HG02938 (cell line): Measurements from ENCODE around the gene ENPP1.

ENCODE experiments used
- ATAC-seq: cut with Tn5 transposase; IDR thresholded peaks from one replicate; pipeline ENCODE4 v1.9.1; 2021; ENCODE audit warnings: mild to moderate bottlenecking, moderate library complexity; ENCODE audit not compliant: unreplicated experiment

ENPP1 gene

DNA sequence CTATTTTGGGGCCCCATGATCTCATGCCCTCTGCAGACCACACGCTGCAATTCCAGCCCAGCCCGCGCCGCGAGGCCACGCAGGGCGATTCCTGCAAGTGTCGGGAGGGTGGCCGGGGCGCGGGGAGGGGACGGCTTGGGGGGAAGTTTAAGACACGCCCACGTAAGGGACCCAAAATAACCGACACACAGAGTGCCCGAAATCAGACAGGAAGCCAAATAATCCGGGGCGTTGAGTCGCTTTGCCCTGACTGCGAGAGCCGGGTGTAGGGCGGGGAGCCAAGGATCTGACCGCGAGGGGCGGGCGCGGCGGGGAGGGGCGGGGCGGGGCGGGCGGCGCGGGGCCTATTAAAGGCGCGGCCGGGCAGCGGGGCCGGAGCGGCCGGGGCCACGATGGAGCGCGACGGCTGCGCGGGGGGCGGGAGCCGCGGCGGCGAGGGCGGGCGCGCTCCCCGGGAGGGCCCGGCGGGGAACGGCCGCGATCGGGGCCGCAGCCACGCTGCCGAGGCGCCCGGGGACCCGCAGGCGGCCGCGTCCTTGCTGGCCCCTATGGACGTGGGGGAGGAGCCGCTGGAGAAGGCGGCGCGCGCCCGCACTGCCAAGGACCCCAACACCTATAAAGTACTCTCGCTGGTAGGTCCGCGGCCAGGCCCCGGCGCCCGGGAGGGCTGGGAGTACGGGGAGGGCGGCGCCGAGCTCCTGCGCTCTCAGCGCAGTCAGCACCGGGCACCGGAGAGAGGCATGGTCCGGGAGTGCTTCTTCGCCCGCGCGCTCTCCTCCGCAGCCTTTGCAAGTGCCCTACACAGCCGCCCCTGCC is at the start of gene ENPP1:
Gene ENPP1, plus strand, starts transcription at position 377 of the 816 bp plus-strand sequence. Its CDS starts 16 bp downstream, at position 393.
- peak; percentile 57 for ATAC-seq

DNA sequence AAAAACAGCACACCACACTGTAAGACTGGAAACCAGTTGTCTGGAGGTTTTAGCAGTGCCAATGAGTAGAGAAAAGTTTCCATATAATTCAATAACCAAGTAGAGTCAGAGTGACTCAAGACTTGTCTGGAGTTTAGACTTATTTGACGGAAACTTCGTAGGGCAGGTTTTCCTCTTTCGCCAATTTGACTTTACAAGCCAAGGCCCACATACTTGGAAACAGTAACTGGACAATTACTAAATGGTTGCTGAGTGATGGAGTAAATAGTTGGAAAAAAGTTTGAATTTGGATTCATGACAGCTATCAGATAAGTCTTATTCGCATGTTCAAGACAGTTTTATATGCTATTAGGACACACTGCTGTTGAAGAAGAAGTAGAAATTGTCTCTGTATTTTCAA is 48.9 kb upstream of the ENPP1 start:
- ATAC-seq: no peak

DNA sequence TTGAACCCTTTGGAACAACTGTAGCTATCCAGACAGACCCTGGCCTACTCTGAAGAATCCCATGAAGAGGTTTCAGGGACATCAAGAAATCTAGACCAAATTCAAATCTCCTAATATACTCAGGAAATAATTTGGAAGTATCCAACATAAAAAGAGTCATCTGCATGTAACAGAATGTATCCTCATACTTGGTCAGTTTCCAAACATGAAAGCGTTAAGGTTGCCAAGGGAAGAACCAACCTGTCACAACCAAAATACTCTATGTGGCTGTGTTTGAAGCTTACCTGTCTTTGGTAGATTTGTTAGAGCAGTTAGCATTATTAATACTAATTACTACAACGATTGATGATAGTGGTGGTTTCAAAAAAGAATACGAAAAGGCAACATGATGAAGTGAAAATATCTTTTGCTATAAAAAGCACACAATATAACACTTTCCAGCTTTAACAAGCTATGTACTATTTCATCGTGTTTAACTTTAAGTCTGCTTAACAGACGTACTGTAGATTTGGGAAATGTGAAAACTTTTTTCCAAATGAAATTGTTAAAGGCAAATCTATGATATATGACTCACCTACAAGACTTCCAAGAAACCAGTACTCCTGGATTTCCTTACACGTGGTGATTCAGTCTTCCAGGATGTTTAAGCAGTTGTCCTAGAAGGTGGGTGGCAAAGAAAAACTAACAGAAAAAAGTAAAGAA is 46.6 kb upstream of the ENPP1 start:
- ATAC-seq: no peak

DNA sequence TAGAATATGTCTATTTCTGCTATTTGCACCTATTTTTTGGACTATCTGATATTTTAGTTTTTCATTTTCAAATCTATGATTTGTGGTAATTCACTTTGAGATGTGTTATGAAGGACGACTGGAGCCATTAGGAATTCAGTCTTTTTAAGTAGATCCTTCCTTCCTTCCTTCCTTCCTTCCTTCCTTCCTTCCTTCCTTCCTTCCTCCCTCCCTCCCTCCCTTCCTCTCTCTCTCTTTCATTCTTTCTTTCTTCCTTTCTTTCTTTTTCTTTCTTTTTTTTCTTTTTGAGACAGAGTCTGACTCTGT is 46.1 kb upstream of the ENPP1 start:
- ATAC-seq: no peak

DNA sequence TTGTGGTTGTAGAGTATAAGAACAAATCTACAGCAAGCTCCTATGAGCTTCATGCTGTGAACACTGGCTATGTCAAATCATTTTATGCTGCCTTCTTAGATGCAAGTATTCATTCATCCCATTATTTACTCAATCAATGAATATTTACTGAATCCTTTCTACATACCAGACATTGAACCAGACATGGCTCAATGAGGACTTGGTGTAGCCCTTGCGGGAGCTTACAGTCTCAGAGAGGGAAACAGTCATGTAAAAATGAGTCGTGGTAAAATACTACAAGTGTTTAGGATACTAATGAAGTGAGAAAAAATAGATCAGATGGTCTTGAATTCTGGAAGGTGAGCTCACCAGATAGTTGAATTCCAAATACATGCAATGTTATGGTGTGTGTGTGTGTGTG is 44.8 kb upstream of the ENPP1 start:
- ATAC-seq: no peak

DNA sequence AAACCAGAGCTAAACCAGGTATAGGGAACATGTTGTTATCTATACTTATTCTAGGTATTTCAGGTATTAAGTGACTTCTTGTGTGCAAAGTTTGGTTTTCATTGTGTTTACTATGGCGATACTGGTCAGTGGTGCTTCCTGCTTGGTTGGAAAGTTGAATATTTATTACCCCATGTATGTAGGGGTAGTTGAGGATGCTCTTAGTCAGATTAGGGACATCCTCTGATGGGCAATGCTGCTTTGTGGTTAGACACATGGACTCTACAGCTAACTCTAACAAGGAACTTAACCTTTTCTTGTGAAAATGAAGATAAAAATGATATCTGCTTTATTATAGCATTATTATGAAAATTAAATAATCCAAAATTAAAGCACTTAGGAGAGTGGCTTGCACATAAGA is 44.1 kb upstream of the ENPP1 start:
- ATAC-seq: no peak

DNA sequence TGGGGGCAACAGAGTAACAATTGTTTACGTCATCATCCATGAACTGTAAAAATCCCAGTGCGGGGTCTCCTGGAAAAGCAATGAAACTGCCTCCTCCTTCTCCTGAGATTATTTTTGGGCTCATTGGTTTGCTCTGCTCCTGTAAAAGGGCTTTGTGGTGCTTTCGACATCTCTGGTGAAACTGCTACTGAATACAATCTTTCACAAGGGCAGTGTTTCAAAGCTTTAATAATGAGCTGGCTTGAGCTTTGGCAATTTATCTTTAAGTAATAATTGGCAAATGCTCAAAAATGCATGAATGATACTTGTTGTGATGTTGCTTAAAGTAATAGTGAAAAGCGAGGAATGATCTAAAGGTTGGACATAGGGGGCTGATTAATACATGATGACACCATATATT is 43.5 kb upstream of the ENPP1 start:
- ATAC-seq: no peak

DNA sequence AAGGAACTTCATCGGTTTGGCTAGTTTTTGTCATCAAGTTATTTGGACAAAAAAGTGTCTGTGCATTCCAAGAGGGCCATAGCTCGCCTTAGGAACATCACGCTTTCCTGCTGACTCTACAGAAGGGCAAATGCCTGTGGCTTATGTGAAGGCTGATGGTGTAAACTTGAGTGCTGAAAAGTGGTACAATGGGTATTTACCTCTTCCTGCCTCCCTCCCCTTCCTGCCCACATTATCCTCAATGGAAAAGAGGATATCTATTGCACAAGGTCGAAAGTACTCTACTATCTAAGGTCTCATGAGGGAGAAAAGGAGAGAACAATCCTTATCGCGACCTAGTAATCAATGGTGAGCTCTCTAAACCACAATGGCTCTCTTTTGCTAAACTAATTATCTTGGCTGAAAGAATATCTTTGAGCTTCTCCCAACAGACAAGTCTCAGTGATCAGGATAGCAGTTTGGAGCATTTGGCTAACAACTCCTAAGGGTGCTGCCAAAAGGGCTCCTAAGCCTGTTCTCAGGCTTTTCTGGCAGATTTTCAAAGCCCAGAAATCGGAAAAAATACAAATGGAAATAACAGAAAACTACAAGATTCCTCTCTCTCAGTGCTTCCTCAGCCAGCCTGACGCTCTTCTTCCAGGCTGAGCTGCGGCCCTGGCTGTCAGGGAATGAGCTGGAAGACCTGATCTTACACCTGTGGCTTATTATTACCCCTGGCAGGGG is 42.6 kb upstream of the ENPP1 start:
- ATAC-seq: no peak

DNA sequence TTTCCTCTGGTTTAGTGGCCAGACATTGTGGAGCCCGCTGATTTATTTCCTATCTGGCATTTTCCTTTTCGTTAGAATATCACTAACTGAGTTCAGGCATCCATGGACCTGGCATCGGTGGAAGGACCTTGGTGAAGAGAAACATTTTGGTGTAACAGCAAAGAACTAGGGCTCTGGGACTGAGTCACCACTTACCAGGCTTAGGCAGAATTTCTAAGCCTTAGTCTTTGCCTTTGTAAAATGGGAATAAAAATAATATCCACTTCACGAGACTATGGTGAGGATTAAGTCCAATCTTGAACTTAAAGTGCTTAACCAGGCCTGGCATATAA is 42.0 kb upstream of the ENPP1 start:
- no peak for ATAC-seq

DNA sequence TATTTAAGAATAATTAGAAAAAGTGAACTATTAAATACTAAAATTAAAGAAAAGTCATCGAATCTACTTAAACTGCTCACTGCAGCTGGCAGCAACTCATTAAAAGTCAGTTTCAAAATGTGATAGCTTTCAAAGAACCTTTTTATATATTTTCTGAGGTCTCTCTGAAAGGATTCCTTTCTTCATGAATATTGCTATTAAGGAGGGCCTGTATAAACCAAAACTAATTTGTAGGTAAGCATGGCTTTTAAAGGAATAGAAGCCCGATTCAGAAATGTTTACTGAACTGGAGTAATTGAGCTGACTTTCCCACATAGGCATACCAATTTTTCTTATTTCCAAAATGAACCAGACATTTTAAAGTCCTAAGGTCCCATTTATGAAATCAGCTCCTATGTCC is 41.2 kb upstream of the ENPP1 start:
- no peak for ATAC-seq

DNA sequence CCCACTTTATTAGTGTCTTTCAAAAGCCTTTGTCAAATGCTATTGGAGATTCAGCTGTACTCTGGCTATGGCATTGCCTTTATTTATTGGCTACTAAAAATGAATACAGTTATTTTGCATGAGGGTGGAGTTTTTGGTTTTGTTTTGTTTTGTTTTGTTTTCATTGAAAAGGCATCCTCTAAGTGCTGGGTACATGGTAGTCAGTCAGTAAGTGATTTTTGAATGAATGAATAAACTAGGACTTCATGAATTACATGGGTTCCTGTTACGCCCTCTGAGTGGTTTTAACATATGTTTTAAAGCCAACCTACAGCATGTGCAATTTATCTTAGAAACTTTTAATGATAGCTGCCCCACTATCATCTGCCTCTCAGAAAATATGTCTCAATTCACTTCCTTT is 38.9 kb upstream of the ENPP1 start:
- no peak for ATAC-seq

DNA sequence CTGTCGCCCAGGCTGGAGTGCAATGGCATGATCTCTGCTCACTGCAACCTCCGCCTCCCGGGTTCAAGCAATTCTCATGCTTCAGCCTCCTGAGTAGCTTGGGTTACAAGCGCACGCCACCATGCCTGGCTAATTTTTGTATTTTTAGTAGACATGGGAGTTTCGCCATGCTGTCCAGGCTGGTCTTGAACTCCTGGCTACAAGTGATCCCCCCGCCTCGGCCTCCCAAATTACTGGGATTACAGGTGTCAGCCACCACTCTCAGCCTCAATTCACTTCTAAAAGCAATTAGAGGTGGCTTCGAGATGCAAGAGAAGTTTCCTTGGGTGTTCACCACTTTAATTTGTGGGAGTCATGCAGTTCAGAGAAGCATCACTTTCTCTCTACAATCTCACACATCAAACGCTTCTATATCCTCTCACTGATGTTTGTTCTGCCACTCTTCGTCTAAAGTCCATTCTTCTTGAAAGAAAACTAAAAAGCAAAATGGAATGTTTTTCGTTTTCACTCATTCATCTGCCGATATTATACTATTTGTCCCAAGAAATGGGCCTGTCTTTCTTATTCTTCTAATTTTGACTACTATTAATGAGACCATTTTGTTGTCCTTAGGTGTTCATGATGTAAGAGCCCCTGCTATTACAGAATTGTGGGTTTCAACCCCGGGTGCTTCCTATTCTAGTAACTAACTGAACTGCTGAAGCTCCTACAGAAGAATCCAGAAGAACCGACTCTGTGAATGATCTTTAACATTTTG is 38.3 kb upstream of the ENPP1 start:
- no peak for ATAC-seq

DNA sequence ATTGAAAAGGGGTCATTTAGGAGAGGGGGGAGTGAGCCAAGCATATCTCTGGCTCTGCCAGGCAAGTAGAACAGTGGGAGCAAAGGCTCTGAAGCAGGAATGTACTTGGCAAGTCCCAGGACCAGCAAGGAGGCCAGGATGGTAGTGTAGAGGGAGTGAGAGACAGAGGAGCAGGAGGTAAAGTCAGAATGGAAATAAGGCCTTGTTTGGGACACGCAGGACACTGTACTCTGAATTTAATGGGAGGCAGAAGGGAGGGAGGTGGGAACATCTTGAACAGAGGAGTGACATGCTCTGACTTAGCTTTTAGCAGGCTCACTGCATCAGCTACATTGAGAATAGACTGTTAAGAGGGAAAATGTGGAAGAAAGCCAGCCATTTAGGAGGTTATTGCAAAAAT is 37.0 kb upstream of the ENPP1 start:
- ATAC-seq: no peak

DNA sequence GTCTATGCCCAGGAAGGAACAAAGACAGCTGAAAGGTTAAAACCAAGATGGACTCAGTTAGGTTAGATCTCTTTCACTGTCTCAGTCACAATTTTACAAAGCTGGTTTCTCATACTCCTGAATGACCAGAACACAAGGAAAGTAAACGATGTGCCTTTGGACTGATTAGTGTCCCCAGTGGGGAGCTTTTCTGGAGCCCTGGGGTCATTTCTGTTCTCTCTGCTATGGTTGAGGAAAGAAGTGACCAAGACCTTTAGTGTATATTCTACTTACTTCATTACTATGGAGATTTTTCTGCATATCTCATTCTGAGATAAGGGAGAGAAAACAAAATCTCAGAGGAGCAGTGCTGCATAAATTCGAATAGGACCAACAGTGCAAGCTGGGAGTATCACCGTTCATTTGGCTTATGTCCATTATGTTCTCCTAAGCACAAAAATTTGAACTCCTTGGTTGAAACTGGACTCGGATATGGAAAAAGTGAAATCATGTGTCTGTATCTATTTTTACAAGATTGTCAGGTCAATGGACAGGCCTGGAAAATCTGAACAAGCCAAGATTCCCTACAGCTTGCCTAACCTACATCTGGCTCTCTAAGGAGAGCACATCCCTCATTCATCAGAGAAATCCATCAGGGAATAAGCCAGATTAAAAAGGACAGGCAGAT is 34.4 kb upstream of the ENPP1 start:
- no peak for ATAC-seq

DNA sequence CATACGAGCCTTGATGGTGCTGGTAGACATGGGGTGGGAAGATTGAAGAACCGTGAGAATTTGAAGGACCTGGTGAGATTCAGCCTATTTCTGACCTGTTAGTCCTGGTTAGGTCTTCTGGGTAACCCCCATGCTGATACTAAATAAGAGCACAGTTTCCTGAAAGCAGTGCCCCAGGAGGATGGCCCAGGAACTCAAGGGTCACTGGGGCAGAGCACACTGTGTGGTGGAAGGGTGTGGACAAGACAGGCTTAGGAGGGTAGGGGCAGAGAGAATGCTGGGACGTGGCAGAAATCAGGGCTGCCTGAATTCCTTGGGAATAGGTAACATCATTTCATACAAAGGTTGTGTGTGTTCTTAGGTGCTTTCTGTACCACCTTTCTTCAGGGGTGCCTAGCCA is 31.9 kb upstream of the ENPP1 start:
- no peak for ATAC-seq

DNA sequence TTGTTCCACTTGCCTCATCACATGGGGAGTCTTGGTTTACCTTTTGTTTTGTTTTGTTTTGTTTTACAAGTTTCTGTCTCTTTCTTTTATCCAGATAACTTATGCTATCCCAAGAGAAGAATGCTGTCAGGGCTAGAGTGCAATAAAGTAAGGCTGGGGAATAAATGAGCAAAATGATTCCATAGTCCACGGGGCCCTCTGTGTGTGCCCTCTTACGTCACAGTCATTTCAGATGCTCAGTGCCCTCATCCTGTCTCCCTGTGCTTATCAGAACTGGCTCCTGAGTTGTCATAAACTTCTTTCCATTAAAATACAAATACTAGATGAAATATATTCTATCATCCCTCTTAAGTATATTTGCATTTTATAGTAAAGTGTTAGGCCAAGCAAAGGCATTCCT is 30.8 kb upstream of the ENPP1 start:
- no peak for ATAC-seq

DNA sequence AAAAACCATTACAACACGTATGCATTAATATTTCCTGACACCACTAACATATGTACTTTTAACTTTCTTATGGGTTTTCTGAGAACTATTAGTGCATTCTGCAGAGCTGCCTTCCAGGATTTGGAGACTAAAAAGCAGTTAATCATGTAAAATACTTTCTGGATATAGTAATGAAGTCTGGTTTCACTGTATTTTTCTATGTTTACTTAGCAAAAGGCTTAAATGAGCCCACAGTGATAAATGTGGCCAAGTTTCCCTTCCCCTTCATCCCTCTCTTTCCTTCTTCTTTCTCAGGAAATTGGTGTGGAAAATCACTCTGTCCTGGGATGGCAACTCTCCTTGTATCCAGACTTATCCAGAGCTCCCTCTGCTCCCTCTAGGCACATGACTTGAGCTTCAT is 29.7 kb upstream of the ENPP1 start:
- no peak for ATAC-seq

DNA sequence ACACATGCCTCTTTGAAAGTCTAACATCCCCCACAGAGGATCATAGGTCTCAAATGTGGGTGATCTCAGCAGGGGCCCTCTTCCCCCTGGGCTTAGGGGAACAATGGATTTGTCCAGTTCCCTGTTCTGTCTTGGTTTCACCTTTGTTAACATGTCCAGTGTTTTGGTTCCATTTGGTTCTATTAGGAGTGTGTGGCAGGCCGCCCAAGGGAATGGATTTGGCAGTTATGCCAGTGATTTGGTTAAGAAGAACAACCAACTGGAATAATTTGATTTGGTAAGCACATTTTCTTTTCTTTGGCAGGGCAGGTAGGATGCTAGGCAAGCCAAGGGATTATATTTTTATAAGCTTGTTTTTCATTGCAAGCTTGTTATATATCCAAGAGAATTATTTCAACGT is 28.5 kb upstream of the ENPP1 start:
- no peak for ATAC-seq

DNA sequence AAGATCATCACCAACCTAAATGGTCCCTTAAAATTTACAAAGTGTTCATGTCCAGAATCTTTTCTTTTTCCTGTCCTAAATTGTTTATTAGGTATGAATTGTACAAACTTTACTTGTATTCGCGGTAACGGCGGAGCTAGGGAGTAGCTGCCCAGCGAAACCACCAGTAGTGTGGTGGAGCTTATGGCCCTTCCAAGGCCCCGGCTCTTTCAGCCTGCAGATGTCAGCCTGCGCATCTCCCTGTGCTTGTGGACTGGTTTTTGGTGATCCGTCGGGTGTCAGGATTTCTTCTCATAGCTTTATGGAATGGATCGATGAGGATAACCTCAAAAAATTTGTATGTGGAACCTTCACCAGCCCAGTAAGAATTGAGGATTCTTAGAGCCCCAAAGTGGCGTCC is 27.2 kb upstream of the ENPP1 start:
- ATAC-seq: no peak

DNA sequence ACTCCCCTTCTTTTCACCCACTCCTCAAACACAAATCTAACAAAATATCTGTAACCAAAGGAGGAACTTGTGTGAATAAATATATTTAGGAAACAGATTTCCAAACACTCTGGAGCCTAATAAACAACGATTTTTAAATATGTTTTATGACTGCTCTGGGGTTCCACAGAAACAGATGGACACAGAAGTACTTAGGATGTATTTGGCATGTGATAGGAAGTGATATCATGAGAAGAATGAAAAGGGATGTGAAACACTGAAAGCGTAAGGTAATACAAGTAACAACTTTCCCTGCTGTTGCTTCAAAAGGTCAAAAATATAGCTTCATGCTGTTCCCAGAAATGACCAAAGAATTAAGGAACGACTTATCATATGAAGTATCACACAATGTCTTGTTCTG is 26.1 kb upstream of the ENPP1 start:
- ATAC-seq: no peak

DNA sequence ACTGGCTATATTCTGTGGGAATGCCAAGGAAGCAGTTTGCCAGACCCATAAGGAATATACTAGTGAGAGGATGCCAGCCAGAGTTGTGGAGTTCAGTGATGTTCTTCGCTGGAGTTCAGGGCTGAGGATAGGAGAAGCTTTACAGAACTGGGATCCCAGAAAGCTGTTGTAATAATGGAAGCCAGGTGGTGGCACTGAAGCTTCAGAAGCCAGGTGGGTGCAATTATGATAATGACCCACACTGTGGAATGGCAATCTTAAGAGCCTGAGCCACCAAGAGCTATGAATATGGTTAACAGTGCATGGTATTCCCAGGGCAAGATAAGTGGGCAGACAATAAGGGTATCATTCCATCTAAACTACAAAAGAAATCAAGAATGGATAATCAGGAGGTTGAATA is 25.1 kb upstream of the ENPP1 start:
- no peak for ATAC-seq
